ENCODE data around the gene UBA1. TPM values are rescaled to one million over a fixed set of nuclear protein-coding genes. Genes with fewer than 3 reads are reported as not detected.

UBA1 gene
- total and polyA plus RNA-seq, 2 of the 13 experiments (the other 11 are each of a cell fraction or from before 2014, with no cell fraction given), result 93.3 to 129 TPM

DNA sequence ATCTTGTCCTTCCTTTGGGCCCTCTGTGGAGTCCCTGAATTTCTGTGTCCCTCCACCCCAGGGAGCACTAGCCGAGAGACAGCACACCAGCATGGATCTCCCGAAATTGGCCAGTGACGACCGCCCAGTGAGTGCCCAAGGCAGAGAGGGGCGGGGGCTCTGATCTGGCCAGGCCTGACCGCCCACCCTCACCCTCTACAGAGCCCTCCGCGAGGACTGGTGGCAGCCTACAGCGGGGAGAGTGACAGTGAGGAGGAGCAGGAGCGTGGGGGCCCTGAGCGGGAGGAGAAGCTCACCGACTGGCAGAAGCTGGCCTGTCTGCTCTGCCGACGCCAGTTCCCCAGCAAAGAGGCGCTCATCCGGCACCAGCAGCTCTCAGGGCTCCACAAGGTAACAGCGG, 8.4 kb upstream of the UBA1 start:
- WGBS (ENCODE audit: low lambda C conversion rate), result 100% methylated on average over 4 of the region's 17 CpGs
- peaks cover 9 to 18% of the 10 kb centered on the region in 2 experiments; a peak in 2 of 5 replicates for H3K36me3 ChIP-seq (replicated peaks in 1 of 2; ENCODE audit: control insufficient read depth in 1 of 2, insufficient read depth in 2 of 2, low read length in 2 of 2)
- no peaks in the 10 kb centered on the region for H4K20me1 ChIP-seq (ENCODE audit: insufficient read depth, low read length)
- no peak overlapping the region for H3K27ac ChIP-seq (ENCODE audit: extremely low read length, insufficient read depth, low read length)
- FAIRE-seq, result no peak
- no peaks in the 10 kb centered on the region for H3K27me3 ChIP-seq (ENCODE audit: control insufficient read depth in 1 of 2, insufficient read depth in 2 of 2, low read length in 2 of 2)
- BruUV-seq (replicated peaks), result no TSS peak
- in situ Hi-C loops (cut with HindIII; ENCODE audit: extremely low pct_ligation_motif_present, low pct_unique_long_range_greater_than_20kb), result no loop called here
- H2AFZ ChIP-seq (ENCODE audit: low read length), result no peak overlapping the region
- intact Hi-C loops (cut with micrococcal nuclease; ENCODE audit: unreplicated experiment), result no loop called here
- ChIA-PET POLR2A (no interaction called here), CTCF (ENCODE audit: low intra/inter-chr PET ratio, low total read pairs) (no interaction called here)
- H3K79me2 ChIP-seq (ENCODE audit: insufficient read depth, low read length), result no peaks in the 10 kb centered on the region
- no peak overlapping the region for H3K9ac ChIP-seq (ENCODE audit: insufficient read depth, low read depth, low read length)
- 0 out of 2 replicates have a peak, but pooled peaks cover 1% of the 10 kb centered on the region for H3K4me1 ChIP-seq (ENCODE audit: insufficient read depth, low read length)
- H3K4me3 ChIP-seq (replicated peaks in 1 of 3; ENCODE audit: insufficient read depth in 1 of 3, low read depth in 2 of 3, low read length in 3 of 3), result no peak overlapping the region
- ATAC-seq, result no peak
- H3K4me2 ChIP-seq (ENCODE audit: low read depth, low read length), result no peak overlapping the region
- no peak for DNase-seq (ENCODE audit: low spot score)
- TF ChIP-seq AKAP8 (CRISPR knock-in tag; IDR thresholded peaks at IDR 0.05), result no peak
- TF ChIP-seq, protein P1, sequence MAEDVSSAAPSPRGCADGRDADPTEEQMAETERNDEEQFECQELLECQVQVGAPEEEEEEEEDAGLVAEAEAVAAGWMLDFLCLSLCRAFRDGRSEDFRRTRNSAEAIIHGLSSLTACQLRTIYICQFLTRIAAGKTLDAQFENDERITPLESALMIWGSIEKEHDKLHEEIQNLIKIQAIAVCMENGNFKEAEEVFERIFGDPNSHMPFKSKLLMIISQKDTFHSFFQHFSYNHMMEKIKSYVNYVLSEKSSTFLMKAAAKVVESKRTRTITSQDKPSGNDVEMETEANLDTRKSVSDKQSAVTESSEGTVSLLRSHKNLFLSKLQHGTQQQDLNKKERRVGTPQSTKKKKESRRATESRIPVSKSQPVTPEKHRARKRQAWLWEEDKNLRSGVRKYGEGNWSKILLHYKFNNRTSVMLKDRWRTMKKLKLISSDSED (CRISPR knock-in tag; IDR thresholded peaks at IDR 0.05), result no peak
- TF ChIP-seq ZNF124 (CRISPR knock-in tag; IDR thresholded peaks at IDR 0.05), result no peak
- no peak for TF ChIP-seq ZNF737 (CRISPR knock-in tag; IDR thresholded peaks at IDR 0.05; ENCODE audit: borderline replicate concordance)
- no peak for TF ChIP-seq ZNF224 (CRISPR knock-in tag; IDR thresholded peaks at IDR 0.05)
- no peak for TF ChIP-seq NR1H2 (CRISPR knock-in tag; IDR thresholded peaks at IDR 0.05; ENCODE audit: borderline replicate concordance, low read depth)
- no peak for TF ChIP-seq FOSL2 (CRISPR knock-in tag; IDR thresholded peaks at IDR 0.05)
- no peak for TF ChIP-seq ZNF788 (CRISPR knock-in tag; IDR thresholded peaks at IDR 0.05; ENCODE audit: borderline replicate concordance)
- TF ChIP-seq TP53 (CRISPR knock-in tag; conservative IDR thresholded peaks at IDR 0.05), result no peak
- TF ChIP-seq ZC3H13 (CRISPR knock-in tag; IDR thresholded peaks at IDR 0.05), result no peak
- TF ChIP-seq, protein P2, sequence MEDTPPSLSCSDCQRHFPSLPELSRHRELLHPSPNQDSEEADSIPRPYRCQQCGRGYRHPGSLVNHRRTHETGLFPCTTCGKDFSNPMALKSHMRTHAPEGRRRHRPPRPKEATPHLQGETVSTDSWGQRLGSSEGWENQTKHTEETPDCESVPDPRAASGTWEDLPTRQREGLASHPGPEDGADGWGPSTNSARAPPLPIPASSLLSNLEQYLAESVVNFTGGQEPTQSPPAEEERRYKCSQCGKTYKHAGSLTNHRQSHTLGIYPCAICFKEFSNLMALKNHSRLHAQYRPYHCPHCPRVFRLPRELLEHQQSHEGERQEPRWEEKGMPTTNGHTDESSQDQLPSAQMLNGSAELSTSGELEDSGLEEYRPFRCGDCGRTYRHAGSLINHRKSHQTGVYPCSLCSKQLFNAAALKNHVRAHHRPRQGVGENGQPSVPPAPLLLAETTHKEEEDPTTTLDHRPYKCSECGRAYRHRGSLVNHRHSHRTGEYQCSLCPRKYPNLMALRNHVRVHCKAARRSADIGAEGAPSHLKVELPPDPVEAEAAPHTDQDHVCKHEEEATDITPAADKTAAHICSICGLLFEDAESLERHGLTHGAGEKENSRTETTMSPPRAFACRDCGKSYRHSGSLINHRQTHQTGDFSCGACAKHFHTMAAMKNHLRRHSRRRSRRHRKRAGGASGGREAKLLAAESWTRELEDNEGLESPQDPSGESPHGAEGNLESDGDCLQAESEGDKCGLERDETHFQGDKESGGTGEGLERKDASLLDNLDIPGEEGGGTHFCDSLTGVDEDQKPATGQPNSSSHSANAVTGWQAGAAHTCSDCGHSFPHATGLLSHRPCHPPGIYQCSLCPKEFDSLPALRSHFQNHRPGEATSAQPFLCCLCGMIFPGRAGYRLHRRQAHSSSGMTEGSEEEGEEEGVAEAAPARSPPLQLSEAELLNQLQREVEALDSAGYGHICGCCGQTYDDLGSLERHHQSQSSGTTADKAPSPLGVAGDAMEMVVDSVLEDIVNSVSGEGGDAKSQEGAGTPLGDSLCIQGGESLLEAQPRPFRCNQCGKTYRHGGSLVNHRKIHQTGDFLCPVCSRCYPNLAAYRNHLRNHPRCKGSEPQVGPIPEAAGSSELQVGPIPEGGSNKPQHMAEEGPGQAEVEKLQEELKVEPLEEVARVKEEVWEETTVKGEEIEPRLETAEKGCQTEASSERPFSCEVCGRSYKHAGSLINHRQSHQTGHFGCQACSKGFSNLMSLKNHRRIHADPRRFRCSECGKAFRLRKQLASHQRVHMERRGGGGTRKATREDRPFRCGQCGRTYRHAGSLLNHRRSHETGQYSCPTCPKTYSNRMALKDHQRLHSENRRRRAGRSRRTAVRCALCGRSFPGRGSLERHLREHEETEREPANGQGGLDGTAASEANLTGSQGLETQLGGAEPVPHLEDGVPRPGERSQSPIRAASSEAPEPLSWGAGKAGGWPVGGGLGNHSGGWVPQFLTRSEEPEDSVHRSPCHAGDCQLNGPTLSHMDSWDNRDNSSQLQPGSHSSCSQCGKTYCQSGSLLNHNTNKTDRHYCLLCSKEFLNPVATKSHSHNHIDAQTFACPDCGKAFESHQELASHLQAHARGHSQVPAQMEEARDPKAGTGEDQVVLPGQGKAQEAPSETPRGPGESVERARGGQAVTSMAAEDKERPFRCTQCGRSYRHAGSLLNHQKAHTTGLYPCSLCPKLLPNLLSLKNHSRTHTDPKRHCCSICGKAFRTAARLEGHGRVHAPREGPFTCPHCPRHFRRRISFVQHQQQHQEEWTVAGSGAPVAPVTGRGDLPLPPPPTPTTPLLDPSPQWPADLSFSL (CRISPR knock-in tag; IDR thresholded peaks at IDR 0.05), result no peak
- TF ChIP-seq HCFC1 (IDR thresholded peaks at IDR 0.05; ENCODE audit: low read depth, low read length), result no peak
- no peaks in the 10 kb centered on the region for H3K9me3 ChIP-seq (ENCODE audit: low read length)
